Endothelial cell (in vitro differentiated cells): ENCODE data around the gene EVI2B. TPM values are rescaled to one million over a fixed set of nuclear protein-coding genes. Genes with fewer than 3 reads are reported as not detected.

ENCODE experiments used
- DNase-seq: peaks from one replicate; pipeline ENCODE4 v3.0.0; 2021; ENCODE audit warnings: low spot score
- H3K27ac Mint-ChIP-seq: one replicate; pipeline ENCODE4 v1.8.0; 2021; ENCODE audit warnings: mixed read lengths, inconsistent platforms; ENCODE audit not compliant: unreplicated experiment
- H3K27me3 Mint-ChIP-seq: one replicate; pipeline ENCODE4 v1.8.0; 2021; ENCODE audit warnings: mild to moderate bottlenecking, moderate library complexity, mixed read lengths, inconsistent platforms; ENCODE audit not compliant: unreplicated experiment
- H3K36me3 Mint-ChIP-seq: one replicate; pipeline ENCODE4 v1.8.0; 2021; ENCODE audit warnings: mild to moderate bottlenecking, low read depth, mixed read lengths, inconsistent platforms; ENCODE audit not compliant: unreplicated experiment
- H3K4me1 Mint-ChIP-seq: one replicate; pipeline ENCODE4 v1.8.0; 2021; ENCODE audit warnings: mild to moderate bottlenecking, mixed read lengths, inconsistent platforms; ENCODE audit not compliant: unreplicated experiment
- H3K4me3 Mint-ChIP-seq: one replicate; pipeline ENCODE4 v1.8.0; 2021; ENCODE audit warnings: mild to moderate bottlenecking, mixed read lengths, inconsistent platforms; ENCODE audit not compliant: unreplicated experiment
- H3K9me3 Mint-ChIP-seq: one replicate; pipeline ENCODE4 v1.8.0; 2021; ENCODE audit warnings: mixed read lengths, inconsistent platforms; ENCODE audit not compliant: unreplicated experiment
- total RNA-seq: library from RNA; stranded (reverse); fragmentation: NEBNext Ultra II Directional; extraction: Animal tissue kit (Norgen Biotek cat#: 25700); gene quantifications from one replicate; pipeline ENCODE4 v1.2.1, GENCODE V29; 2021; ENCODE audit not compliant: unreplicated experiment
- TF ChIP-seq, protein P1 (sequence below): fragments of 200-600 bp; sonication (generic); IDR thresholded peaks from one replicate; pipeline ENCODE4 v1.5.0; 2021; ENCODE audit warnings: antibody characterized with exemption; ENCODE audit not compliant: unreplicated experiment

EVI2B gene
- total RNA-seq, 1 donor from 2014 or later = not detected

DNA sequence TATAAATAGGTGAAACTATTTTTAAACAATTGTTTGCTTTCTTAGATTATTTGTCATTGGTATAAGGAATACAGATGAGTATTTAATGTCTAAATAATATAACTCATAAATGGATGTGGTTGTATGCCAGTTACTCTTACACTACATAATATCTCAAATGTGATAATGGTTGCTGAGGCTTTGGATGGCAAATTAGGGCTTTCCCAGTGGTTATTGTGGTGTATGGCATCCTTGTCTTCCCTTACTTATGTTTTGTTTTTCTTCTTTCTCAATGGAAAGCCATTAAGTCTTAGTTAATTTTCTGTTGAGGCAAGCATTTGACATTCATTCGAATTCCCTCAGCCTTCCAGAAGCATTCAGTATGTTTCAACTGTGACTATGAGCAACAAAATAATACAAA is 27.3 kb downstream of the EVI2B start:
- H3K27me3 Mint-ChIP-seq = no peaks in the 10 kb centered on the region
- no peak overlapping the region for H3K27ac Mint-ChIP-seq
- H3K9me3 Mint-ChIP-seq = no peaks in the 10 kb centered on the region
- H3K36me3 Mint-ChIP-seq = peaks cover 12% of the 10 kb centered on the region
- DNase-seq = no peak
- no peak overlapping the region for H3K4me3 Mint-ChIP-seq
- H3K4me1 Mint-ChIP-seq = no peaks in the 10 kb centered on the region
- TF ChIP-seq, protein P1, sequence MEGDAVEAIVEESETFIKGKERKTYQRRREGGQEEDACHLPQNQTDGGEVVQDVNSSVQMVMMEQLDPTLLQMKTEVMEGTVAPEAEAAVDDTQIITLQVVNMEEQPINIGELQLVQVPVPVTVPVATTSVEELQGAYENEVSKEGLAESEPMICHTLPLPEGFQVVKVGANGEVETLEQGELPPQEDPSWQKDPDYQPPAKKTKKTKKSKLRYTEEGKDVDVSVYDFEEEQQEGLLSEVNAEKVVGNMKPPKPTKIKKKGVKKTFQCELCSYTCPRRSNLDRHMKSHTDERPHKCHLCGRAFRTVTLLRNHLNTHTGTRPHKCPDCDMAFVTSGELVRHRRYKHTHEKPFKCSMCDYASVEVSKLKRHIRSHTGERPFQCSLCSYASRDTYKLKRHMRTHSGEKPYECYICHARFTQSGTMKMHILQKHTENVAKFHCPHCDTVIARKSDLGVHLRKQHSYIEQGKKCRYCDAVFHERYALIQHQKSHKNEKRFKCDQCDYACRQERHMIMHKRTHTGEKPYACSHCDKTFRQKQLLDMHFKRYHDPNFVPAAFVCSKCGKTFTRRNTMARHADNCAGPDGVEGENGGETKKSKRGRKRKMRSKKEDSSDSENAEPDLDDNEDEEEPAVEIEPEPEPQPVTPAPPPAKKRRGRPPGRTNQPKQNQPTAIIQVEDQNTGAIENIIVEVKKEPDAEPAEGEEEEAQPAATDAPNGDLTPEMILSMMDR = no peak

DNA sequence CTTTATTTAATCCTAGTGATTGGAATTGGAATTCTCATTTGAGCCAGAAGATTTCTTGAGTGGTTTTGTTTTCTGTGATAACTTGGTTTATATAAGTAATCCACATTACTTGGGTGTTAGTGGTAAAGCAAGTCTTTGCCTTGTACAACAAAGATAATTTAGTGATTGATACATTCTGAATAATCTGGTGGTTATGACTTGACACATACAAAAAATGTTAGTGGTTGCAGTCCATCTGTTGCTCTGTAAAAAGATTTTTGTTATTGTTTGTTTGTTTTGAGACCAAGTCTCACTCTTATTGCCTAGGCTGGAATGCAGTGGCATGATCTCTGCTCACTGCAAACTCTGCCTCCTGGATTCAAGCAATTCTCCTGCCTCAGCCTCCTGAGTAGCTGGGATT is 30.0 kb downstream of the EVI2B start:
- no peaks in the 10 kb centered on the region for H3K4me1 Mint-ChIP-seq
- no peak for DNase-seq
- no peak overlapping the region for H3K27ac Mint-ChIP-seq
- H3K27me3 Mint-ChIP-seq = no peaks in the 10 kb centered on the region
- TF ChIP-seq, protein P1 = no peak
- H3K36me3 Mint-ChIP-seq = peaks cover 18% of the 10 kb centered on the region
- H3K9me3 Mint-ChIP-seq = no peaks in the 10 kb centered on the region
- H3K4me3 Mint-ChIP-seq = no peak overlapping the region

DNA sequence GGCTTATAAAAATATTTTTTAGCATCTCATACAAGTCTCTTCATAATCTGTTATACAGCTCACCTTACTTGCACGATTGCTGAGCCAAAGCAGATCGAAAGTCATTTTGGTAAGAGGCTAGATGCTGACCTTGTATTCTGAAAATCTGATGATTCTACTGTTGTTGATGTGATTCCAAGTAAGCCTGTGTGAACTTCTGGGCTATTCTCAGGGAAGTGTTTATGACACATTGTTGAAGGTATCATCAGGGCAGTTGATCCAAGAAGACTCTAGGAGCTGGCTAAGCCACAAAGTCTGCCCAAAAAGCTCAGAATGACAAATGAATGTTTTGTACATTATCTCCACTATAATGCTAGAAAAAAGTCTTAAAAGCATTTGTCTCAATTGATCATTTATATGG is 32.8 kb downstream of the EVI2B start:
- DNase-seq = no peak
- H3K27me3 Mint-ChIP-seq = no peaks in the 10 kb centered on the region
- H3K9me3 Mint-ChIP-seq = no peaks in the 10 kb centered on the region
- no peaks in the 10 kb centered on the region for H3K4me1 Mint-ChIP-seq
- TF ChIP-seq, protein P1 = no peak
- H3K4me3 Mint-ChIP-seq = no peak overlapping the region
- H3K36me3 Mint-ChIP-seq = peaks cover 13% of the 10 kb centered on the region
- H3K27ac Mint-ChIP-seq = no peak overlapping the region

DNA sequence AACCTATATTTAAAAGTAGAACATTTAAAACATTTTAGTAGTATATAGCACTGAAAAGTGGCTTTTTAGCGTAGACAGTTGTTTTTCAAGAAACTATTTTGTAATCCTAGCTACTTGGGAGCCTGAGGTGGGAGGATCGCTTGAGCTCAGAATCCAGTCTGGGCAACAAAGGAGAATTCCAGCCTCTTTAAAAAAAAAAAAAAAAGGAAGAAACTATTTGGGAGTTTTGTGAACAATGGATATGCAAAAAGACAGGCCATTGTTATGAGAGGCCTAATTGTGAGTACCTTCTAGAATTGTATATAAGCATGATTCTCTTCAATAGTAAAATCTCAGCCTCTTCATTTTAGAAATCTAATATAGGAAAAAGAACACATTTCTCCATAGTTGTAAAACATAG is 34.5 kb downstream of the EVI2B start:
- no peak for DNase-seq
- H3K27me3 Mint-ChIP-seq = no peaks in the 10 kb centered on the region
- TF ChIP-seq, protein P1 = no peak
- peak overlapping the region; percentile 3 for H3K27ac Mint-ChIP-seq
- peaks cover 5% of the 10 kb centered on the region for H3K4me1 Mint-ChIP-seq
- no peak overlapping the region for H3K4me3 Mint-ChIP-seq
- peaks cover 16% of the 10 kb centered on the region for H3K36me3 Mint-ChIP-seq
- no peaks in the 10 kb centered on the region for H3K9me3 Mint-ChIP-seq

DNA sequence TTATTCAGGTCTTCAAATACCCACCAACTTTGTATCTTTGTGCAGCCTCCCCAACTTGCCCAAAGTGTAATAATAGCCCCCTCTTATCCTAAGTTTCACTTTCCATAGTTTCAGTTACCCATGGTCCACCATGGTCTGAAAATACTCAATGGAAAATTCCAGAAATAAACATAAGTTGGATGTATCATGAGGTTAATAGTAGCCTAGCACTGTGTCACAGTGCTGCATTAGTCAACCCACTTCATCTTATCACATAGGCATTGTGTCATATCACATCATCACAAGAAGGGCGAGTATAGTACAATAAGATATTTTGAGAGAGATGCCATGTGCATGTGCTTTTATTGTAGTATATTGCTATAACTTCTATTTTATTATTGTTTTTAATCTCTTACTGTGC is 38.7 kb downstream of the EVI2B start:
- DNase-seq = no peak
- peaks cover 6% of the 10 kb centered on the region for H3K4me1 Mint-ChIP-seq
- no peak overlapping the region for H3K4me3 Mint-ChIP-seq
- H3K27me3 Mint-ChIP-seq = no peaks in the 10 kb centered on the region
- H3K27ac Mint-ChIP-seq = no peak overlapping the region
- no peaks in the 10 kb centered on the region for H3K9me3 Mint-ChIP-seq
- TF ChIP-seq, protein P1 = no peak
- H3K36me3 Mint-ChIP-seq = peaks cover 8% of the 10 kb centered on the region
